Astrocyte (in vitro differentiated cells and primary cell): ENCODE measurements around the gene ATP10A. TPM values are rescaled to one million over a fixed set of nuclear protein-coding genes. Genes with fewer than 3 reads are reported as not detected.
"Not testable (repeated sequence)": the region's sequence is repeated elsewhere in the genome, so short reads cannot be mapped to it uniquely, and the experiment has no call there.

Source experiments
- DNase-seq: peaks from one replicate; pipeline ENCODE4 v3.0.0-alpha.2; 2010; ENCODE audit warnings: low read depth
- FAIRE-seq: peaks from 2 replicates; lab custom pipeline; 2011; peaks lifted over from hg19 to GRCh38; lab: Jason Lieb, UNC
- H2AFZ ChIP-seq: 2 replicates; pipeline ENCODE4 v1.6.0; 2012; ENCODE audit warnings: low read depth, low read length, inconsistent platforms
- H3K27ac ChIP-seq: 2 replicates; pipeline ENCODE4 v1.5.1; 2011; ENCODE audit warnings: low read depth, low read length, inconsistent platforms
- H3K27me3 ChIP-seq: 2 replicates; pipeline ENCODE4 v1.6.0; 2011; ENCODE audit warnings: low read length, inconsistent platforms; ENCODE audit not compliant: insufficient read depth
- H3K36me3 ChIP-seq: 2 replicates; pipeline ENCODE4 v1.5.1; 2011; ENCODE audit warnings: low read length, inconsistent platforms; ENCODE audit not compliant: insufficient read depth
- H3K4me1 ChIP-seq: 2 replicates; pipeline ENCODE4 v1.5.1; 2011; ENCODE audit warnings: low read length, inconsistent platforms; ENCODE audit not compliant: insufficient read depth
- H3K4me2 ChIP-seq: 2 replicates; pipeline ENCODE4 v1.6.0; 2012; ENCODE audit warnings: low read length, inconsistent platforms
- H3K4me3 ChIP-seq: 2 replicates; pipeline ENCODE4 v1.5.1; 2011; ENCODE audit warnings: low read depth, mild to moderate bottlenecking, low read length, inconsistent platforms; ENCODE audit not compliant: insufficient read depth
- H3K79me2 ChIP-seq: 2 replicates; pipeline ENCODE4 v1.6.0; 2012; ENCODE audit warnings: mild to moderate bottlenecking, low read length, inconsistent platforms; ENCODE audit not compliant: insufficient read depth
- H3K9ac ChIP-seq: 2 replicates; pipeline ENCODE4 v1.6.0; 2012; ENCODE audit warnings: mild to moderate bottlenecking, low read length, inconsistent platforms
- H3K9me3 ChIP-seq: 2 replicates; pipeline ENCODE4 v1.5.1; 2012; ENCODE audit warnings: low read depth, mild to moderate bottlenecking, low read length, inconsistent platforms; ENCODE audit not compliant: insufficient read depth
- H4K20me1 ChIP-seq: 2 replicates; pipeline ENCODE4 v1.6.0; 2012; ENCODE audit warnings: low read length, inconsistent platforms; ENCODE audit not compliant: insufficient read depth
- H3K27ac Mint-ChIP-seq: one replicate; pipeline ENCODE4 v1.8.0; 2021; ENCODE audit warnings: mild to moderate bottlenecking, mixed read lengths; ENCODE audit not compliant: unreplicated experiment
- H3K27me3 Mint-ChIP-seq: one replicate; pipeline ENCODE4 v1.8.0; 2021; ENCODE audit warnings: low read depth, mixed read lengths; ENCODE audit not compliant: unreplicated experiment
- H3K36me3 Mint-ChIP-seq: one replicate; pipeline ENCODE4 v1.8.0; 2021; ENCODE audit warnings: low read depth, mixed read lengths; ENCODE audit not compliant: unreplicated experiment
- H3K4me1 Mint-ChIP-seq: one replicate; pipeline ENCODE4 v1.8.0; 2021; ENCODE audit warnings: low read depth, mixed read lengths; ENCODE audit not compliant: unreplicated experiment
- H3K4me3 Mint-ChIP-seq: one replicate; pipeline ENCODE4 v1.8.0; 2021; ENCODE audit warnings: mild to moderate bottlenecking, moderate library complexity, mixed read lengths; ENCODE audit not compliant: unreplicated experiment
- H3K9me3 Mint-ChIP-seq: one replicate; pipeline ENCODE4 v1.8.0; 2021; ENCODE audit warnings: mild to moderate bottlenecking, mixed read lengths; ENCODE audit not compliant: unreplicated experiment
- EZH2 ChIP-seq: IDR thresholded peaks from 2 replicates; pipeline ENCODE4 v1.6.1; 2012; ENCODE audit warnings: mild to moderate bottlenecking, low read length, inconsistent platforms; ENCODE audit not compliant: insufficient read depth
- total RNA-seq: library from RNA; stranded (reverse); gene quantifications from 2 replicates; pipeline ENCODE4 v1.2.1, GENCODE V29; 2021
- TF ChIP-seq, protein P1 (sequence below): IDR thresholded peaks from 2 replicates; pipeline ENCODE4 v1.5.1; 2011; ENCODE audit warnings: low read depth, mild to moderate bottlenecking, inconsistent platforms, low read length, moderate library complexity; ENCODE audit not compliant: insufficient read depth

ATP10A gene
- total RNA-seq, 1 donor from 2014 or later, result 21.1 TPM

DNA sequence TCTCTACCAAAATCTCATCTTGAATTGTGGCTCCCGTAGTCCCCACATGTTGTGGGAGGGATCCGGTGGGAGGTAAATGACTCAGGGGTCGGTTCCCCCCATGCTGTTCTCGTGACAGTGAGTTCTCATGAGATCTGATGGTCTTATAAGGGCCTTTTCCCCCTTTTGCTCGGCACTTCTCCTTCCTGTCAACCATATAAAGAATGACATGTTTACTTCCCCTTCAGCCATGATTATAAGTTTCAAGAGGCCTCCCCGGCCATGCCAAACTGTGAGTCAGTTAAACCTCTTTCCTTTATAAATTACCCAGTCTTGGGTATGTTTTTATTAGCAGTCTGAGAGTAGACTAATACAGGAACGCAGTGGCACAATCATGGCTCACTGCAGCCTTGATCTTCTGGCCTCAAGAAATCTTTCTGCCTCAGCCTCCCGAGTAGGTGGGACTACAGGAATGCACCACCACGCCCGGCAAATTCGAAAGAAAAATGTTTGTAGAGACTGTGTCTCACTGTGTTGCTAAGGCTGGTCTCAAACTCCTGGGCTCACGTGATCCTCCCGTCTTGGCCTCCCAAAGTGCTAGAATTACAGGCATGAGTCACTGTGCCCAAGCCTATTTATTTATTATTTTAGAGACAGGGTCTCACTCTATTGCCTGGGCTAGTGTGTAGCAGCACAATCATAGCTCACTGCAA is 101.0 kb downstream of the ATP10A start:
- Mint-ChIP-seq H3K4me3 (no peak overlapping the region), H3K9me3 (no peaks in the 10 kb centered on the region), H3K27ac (peak overlapping the region; percentile 50), H3K27me3 (no peaks in the 10 kb centered on the region), H3K4me1 (peaks cover 5% of the 10 kb centered on the region), H3K36me3 (peaks cover 31% of the 10 kb centered on the region)
- TF ChIP-seq EZH2, result no peak
- TF ChIP-seq, protein P1, sequence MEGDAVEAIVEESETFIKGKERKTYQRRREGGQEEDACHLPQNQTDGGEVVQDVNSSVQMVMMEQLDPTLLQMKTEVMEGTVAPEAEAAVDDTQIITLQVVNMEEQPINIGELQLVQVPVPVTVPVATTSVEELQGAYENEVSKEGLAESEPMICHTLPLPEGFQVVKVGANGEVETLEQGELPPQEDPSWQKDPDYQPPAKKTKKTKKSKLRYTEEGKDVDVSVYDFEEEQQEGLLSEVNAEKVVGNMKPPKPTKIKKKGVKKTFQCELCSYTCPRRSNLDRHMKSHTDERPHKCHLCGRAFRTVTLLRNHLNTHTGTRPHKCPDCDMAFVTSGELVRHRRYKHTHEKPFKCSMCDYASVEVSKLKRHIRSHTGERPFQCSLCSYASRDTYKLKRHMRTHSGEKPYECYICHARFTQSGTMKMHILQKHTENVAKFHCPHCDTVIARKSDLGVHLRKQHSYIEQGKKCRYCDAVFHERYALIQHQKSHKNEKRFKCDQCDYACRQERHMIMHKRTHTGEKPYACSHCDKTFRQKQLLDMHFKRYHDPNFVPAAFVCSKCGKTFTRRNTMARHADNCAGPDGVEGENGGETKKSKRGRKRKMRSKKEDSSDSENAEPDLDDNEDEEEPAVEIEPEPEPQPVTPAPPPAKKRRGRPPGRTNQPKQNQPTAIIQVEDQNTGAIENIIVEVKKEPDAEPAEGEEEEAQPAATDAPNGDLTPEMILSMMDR, result no peak
- H3K36me3 ChIP-seq, result no peaks in the 10 kb centered on the region
- H2AFZ ChIP-seq, result no peak overlapping the region
- no peak for FAIRE-seq
- H3K4me3 ChIP-seq, result no peak overlapping the region
- no peaks in the 10 kb centered on the region for H4K20me1 ChIP-seq
- H3K9ac ChIP-seq, result no peak overlapping the region
- no peaks in the 10 kb centered on the region for H3K4me1 ChIP-seq
- peak; percentile 11 for DNase-seq
- H3K4me2 ChIP-seq, result no peak overlapping the region
- no peaks in the 10 kb centered on the region for H3K27me3 ChIP-seq
- H3K27ac ChIP-seq, result no peak overlapping the region
- no peaks in the 10 kb centered on the region for H3K9me3 ChIP-seq
- H3K79me2 ChIP-seq, result no peaks in the 10 kb centered on the region

DNA sequence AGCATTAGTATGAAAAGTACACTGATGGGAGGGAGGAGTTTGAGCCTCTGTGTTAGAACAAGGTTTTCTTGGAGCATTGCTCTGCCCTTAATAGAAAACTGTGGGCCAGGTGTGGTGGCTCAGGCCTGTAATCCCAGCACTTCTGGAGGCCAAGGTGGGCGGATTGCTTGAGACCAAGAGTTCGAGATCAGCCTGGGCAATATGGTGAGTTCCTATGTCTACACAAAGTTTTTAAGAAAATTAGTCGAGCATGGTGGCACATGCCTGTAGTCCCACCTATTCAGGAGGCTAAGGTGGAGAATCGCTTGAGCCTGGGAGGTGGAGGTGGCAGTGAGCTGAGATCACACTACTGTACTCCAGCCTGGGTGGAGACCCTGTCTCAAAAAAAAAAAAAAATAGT is 103.7 kb downstream of the ATP10A start:
- Mint-ChIP-seq H3K9me3 (no peaks in the 10 kb centered on the region), H3K27ac (no peak overlapping the region), H3K36me3 (peaks cover 11% of the 10 kb centered on the region), H3K4me1 (peaks cover 5% of the 10 kb centered on the region), H3K4me3 (no peak overlapping the region), H3K27me3 (no peaks in the 10 kb centered on the region)
- no peaks in the 10 kb centered on the region for H3K27me3 ChIP-seq
- no peaks in the 10 kb centered on the region for H3K9me3 ChIP-seq
- TF ChIP-seq, protein P1, result no peak
- TF ChIP-seq EZH2, result no peak
- no peak overlapping the region for H3K27ac ChIP-seq
- no peak overlapping the region for H3K4me3 ChIP-seq
- H3K9ac ChIP-seq, result no peak overlapping the region
- H3K36me3 ChIP-seq, result no peaks in the 10 kb centered on the region
- H4K20me1 ChIP-seq, result no peaks in the 10 kb centered on the region
- DNase-seq (no peak), FAIRE-seq (no peak)
- no peak overlapping the region for H2AFZ ChIP-seq
- no peak overlapping the region for H3K4me2 ChIP-seq
- H3K79me2 ChIP-seq, result no peaks in the 10 kb centered on the region
- H3K4me1 ChIP-seq, result no peaks in the 10 kb centered on the region

DNA sequence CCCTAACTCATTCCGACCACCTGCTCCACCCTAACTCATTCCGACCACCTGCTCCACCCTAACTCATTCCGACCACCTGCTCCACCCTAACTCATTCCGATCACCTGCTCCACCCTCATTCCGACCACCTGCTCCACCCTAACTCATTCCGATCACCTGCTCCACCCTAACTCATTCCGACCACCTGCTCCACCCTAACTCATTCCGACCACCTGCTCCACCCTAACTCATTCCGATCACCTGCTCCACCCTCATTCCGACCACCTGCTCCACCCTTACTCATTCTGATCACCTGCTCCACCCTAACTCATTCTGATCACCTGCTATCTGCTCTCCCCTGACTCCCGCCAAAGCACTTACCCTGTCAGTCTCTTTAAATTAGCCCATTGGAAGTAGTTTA is 104.5 kb downstream of the ATP10A start:
- not testable (repeated sequence) for H3K27me3 Mint-ChIP-seq, H3K36me3 ChIP-seq, H3K4me2 ChIP-seq, H3K9ac ChIP-seq, H3K27ac Mint-ChIP-seq, H3K9me3 Mint-ChIP-seq, H3K79me2 ChIP-seq, H3K27ac ChIP-seq, DNase-seq, H3K4me3 ChIP-seq, H2AFZ ChIP-seq, FAIRE-seq, H3K9me3 ChIP-seq, H3K4me1 ChIP-seq, H4K20me1 ChIP-seq, H3K27me3 ChIP-seq, H3K4me3 Mint-ChIP-seq, H3K36me3 Mint-ChIP-seq, H3K4me1 Mint-ChIP-seq
